ENCODE data around the gene LACTB. TPM values are rescaled to one million over a fixed set of nuclear protein-coding genes. Genes with fewer than 3 reads are reported as not detected.

The LACTB gene
- total and polyA plus RNA-seq, 2 of the 13 experiments (the other 11 are each of a cell fraction or from before 2014, with no cell fraction given): 14.8 to 23.0 TPM

DNA sequence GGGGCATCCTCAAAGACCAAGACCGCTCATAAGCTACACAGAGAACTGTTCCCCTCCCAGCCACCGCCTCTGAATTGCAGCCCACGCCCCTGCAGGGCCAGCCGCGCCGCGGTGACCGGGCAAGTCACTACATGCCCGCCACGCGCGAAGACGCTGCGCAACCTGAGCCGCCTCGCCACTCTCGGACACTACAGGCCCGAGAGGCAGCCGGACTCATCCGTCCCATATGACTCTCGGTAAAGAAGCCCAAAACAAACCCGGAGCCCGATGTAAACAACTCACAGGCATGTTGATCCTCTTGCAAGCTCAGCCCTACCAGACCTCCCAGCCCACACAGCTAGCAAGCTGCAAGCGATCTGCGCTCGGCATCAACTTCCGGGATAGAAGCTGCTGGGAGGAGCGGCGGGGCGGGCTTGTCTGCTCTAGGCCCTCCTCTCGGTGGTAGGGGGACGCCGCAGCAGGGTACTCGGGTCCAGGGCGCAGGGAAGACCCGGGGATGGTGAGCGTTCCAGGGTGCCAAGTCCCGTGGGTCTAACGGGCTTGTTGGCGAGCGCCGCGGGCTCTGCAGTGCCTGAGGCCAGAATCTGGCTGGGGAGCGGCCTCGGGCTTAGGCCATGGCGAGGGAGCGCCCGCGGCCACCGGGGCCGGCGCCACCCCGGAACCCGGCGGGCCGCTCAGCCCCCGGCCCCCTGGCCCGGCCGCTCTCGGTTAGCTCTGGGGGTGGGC lies 35.6 kb downstream of the LACTB start, which contains the start of gene RPS27L (continued):
- TF ChIP-seq MLLT10 (CRISPR knock-in tag; IDR thresholded peaks at IDR 0.05): no peak
- TF ChIP-seq HDAC1 (CRISPR knock-in tag; IDR thresholded peaks at IDR 0.05): peak; percentile 88
- no peak for TF ChIP-seq MZF1 (CRISPR knock-in tag; IDR thresholded peaks at IDR 0.05; ENCODE audit: borderline replicate concordance)
- TF ChIP-seq, protein P1, sequence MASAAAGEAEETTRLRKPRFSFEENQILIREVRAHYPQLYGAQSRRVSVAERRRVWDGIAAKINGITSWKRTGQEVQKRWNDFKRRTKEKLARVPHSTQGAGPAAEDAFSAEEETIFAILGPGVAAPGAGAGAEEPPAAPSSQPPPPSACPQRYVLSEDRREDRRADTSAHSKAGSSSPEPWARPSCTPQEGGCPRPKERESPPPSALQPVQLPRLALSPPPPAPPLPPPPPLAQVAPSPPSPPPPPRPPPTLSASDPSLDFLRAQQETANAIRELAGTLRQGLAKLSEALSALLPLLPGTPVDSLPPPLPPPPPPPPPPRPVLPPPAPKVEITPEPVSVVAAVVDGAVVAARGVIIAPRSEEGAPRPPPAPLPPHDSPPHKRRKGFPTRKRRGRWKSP (CRISPR knock-in tag; IDR thresholded peaks at IDR 0.05): peak; percentile 83; the same call in 1 of the 2 replicates
- no peak for TF ChIP-seq ZNF562 (CRISPR knock-in tag; IDR thresholded peaks at IDR 0.05; ENCODE audit: borderline replicate concordance)
- no peak; the same call in 1 of the 2 replicates for TF ChIP-seq AKAP8 (CRISPR knock-in tag; IDR thresholded peaks at IDR 0.05)
- 0 out of 2 replicates have a peak, but pooled peaks have one; percentile 34 for TF ChIP-seq ZNF761 (CRISPR knock-in tag; conservative IDR thresholded peaks at IDR 0.05)
- TF ChIP-seq ZNF570 (CRISPR knock-in tag; IDR thresholded peaks at IDR 0.05; ENCODE audit: borderline replicate concordance): no peak
- no peak for TF ChIP-seq SNAPC2 (CRISPR knock-in tag; IDR thresholded peaks at IDR 0.05)
- TF ChIP-seq ZNF549 (CRISPR knock-in tag; IDR thresholded peaks at IDR 0.05): no peak
- no peak for TF ChIP-seq ZNF589 (CRISPR knock-in tag; conservative IDR thresholded peaks at IDR 0.05)
- TF ChIP-seq, protein P2, sequence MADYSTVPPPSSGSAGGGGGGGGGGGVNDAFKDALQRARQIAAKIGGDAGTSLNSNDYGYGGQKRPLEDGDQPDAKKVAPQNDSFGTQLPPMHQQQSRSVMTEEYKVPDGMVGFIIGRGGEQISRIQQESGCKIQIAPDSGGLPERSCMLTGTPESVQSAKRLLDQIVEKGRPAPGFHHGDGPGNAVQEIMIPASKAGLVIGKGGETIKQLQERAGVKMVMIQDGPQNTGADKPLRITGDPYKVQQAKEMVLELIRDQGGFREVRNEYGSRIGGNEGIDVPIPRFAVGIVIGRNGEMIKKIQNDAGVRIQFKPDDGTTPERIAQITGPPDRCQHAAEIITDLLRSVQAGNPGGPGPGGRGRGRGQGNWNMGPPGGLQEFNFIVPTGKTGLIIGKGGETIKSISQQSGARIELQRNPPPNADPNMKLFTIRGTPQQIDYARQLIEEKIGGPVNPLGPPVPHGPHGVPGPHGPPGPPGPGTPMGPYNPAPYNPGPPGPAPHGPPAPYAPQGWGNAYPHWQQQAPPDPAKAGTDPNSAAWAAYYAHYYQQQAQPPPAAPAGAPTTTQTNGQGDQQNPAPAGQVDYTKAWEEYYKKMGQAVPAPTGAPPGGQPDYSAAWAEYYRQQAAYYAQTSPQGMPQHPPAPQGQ (CRISPR knock-in tag; IDR thresholded peaks at IDR 0.05; ENCODE audit: borderline replicate concordance): no peak
- TF ChIP-seq, protein P3, sequence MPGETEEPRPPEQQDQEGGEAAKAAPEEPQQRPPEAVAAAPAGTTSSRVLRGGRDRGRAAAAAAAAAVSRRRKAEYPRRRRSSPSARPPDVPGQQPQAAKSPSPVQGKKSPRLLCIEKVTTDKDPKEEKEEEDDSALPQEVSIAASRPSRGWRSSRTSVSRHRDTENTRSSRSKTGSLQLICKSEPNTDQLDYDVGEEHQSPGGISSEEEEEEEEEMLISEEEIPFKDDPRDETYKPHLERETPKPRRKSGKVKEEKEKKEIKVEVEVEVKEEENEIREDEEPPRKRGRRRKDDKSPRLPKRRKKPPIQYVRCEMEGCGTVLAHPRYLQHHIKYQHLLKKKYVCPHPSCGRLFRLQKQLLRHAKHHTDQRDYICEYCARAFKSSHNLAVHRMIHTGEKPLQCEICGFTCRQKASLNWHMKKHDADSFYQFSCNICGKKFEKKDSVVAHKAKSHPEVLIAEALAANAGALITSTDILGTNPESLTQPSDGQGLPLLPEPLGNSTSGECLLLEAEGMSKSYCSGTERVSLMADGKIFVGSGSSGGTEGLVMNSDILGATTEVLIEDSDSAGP (CRISPR knock-in tag; IDR thresholded peaks at IDR 0.05; ENCODE audit: borderline replicate concordance): peak; percentile 71; the same call in 1 of the 2 replicates
- no peak for TF ChIP-seq ZNF496 (CRISPR knock-in tag; IDR thresholded peaks at IDR 0.05; ENCODE audit: insufficient replicate concordance)
- TF ChIP-seq ZNF33B (CRISPR knock-in tag; IDR thresholded peaks at IDR 0.05): peak; percentile 80
- TF ChIP-seq CEBPB (IDR thresholded peaks at IDR 0.05; ENCODE audit: borderline replicate concordance, low read depth, low read length): no peak
- 0 out of 2 replicates have a peak, but pooled peaks have one; percentile 53 for TF ChIP-seq FOSL1 (CRISPR knock-in tag; IDR thresholded peaks at IDR 0.05; ENCODE audit: borderline replicate concordance)
- TF ChIP-seq REL (CRISPR knock-in tag; conservative IDR thresholded peaks at IDR 0.05): 0 out of 2 replicates have a peak, but pooled peaks have one; percentile 66
- TF ChIP-seq SMC3 (IDR thresholded peaks at IDR 0.05; ENCODE audit: low read length): no peak
- TF ChIP-seq, protein P4, sequence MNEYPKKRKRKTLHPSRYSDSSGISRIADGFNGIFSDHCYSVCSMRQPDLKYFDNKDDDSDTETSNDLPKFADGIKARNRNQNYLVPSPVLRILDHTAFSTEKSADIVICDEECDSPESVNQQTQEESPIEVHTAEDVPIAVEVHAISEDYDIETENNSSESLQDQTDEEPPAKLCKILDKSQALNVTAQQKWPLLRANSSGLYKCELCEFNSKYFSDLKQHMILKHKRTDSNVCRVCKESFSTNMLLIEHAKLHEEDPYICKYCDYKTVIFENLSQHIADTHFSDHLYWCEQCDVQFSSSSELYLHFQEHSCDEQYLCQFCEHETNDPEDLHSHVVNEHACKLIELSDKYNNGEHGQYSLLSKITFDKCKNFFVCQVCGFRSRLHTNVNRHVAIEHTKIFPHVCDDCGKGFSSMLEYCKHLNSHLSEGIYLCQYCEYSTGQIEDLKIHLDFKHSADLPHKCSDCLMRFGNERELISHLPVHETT (CRISPR knock-in tag; conservative IDR thresholded peaks at IDR 0.05): no peak
- TF ChIP-seq NCOA5 (CRISPR knock-in tag; IDR thresholded peaks at IDR 0.05): no peak
- TF ChIP-seq ZMYM2 (CRISPR knock-in tag; IDR thresholded peaks at IDR 0.05): no peak
- TF ChIP-seq, protein P5, sequence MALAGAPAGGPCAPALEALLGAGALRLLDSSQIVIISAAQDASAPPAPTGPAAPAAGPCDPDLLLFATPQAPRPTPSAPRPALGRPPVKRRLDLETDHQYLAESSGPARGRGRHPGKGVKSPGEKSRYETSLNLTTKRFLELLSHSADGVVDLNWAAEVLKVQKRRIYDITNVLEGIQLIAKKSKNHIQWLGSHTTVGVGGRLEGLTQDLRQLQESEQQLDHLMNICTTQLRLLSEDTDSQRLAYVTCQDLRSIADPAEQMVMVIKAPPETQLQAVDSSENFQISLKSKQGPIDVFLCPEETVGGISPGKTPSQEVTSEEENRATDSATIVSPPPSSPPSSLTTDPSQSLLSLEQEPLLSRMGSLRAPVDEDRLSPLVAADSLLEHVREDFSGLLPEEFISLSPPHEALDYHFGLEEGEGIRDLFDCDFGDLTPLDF (CRISPR knock-in tag; IDR thresholded peaks at IDR 0.05): peak; percentile 75

Measured in HepG2 (cell line).